ENCODE results near the gene GPATCH11. TPM values are rescaled to one million over a fixed set of nuclear protein-coding genes. Genes with fewer than 3 reads are reported as not detected.

GPATCH11 gene
- total RNA-seq (2022; extraction: Qiagen RNA extraction; ENCODE audit: low read depth): 7.4 to 12.1 TPM (median 9.9 TPM) in 5 replicates

DNA sequence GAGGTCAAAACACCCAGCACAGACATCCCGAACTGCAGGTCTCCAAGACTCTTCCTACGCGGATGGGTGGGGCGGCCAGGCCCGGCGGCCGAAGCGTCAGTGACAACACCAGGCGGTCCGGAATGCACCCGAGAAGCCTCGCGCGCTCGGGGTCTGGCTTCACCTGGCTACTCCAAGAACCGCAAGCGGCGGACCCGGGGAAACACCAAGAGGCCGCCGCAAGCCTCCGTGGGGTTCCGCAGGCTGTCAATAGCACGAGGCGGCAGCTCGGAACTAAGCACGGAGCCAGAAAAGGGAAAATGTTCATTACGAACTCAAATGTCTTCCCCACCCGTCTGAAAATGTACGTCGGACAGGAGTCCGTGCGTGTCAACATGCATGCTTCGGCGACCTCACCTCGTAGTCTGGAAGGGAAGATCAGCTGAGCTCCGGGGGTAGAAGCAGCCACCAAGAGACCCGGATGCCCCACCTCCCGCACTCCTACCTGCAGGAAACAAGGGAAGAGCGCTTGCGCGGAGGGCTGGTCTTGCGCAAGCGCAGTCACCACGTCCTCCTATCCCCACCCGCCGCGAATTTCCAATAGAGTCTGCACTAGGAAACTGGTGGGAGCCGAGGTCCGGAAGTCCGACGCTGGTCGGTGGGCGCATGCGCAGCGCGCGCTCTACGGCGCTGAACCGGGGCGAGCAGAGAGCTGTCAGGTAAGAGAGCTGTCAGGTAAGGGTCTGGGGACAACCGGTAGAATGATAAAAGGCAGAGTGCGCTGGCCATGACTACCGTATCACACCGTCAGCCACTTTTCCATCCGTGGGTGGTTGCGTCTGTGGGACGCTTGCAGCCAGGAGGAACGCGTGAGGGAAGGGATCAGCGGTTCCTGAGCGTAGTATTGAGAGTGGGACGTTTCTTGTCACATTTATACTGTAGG lies at the start of gene GPATCH11, which contains the start of gene HEATR5B:
Gene GPATCH11 (plus strand): TSS at position 646 of the 922 bp plus-strand sequence. CDS start 3,864 bp downstream, outside the sequence.
Gene HEATR5B (minus strand): TSS at position 500 of the 922 bp plus-strand sequence. CDS start 958 bp downstream, outside the sequence.

Other genes with a start within 250 kb of the GPATCH11 start
- gene STRN, start 118.0 kb upstream of the GPATCH11 start, total RNA-seq (2022; extraction: Qiagen RNA extraction; ENCODE audit: low read depth): 10.8 to 18.7 TPM (median 16.4 TPM) in 5 replicates
- 4.6 to 7.0 TPM (median 6.7 TPM) in 5 replicates for gene HEATR5B, start 146 bp upstream of the GPATCH11 start, total RNA-seq (2022; extraction: Qiagen RNA extraction; ENCODE audit: low read depth)
- 12.9 to 32.6 TPM (median 24.1 TPM) in 5 replicates for gene EIF2AK2, start 72.5 kb downstream of the GPATCH11 start, total RNA-seq (2022; extraction: Qiagen RNA extraction; ENCODE audit: low read depth)
- gene SULT6B1, start 104.2 kb downstream of the GPATCH11 start, total RNA-seq (2022; extraction: Qiagen RNA extraction; ENCODE audit: low read depth): not detected in 5 replicates
- 39.2 to 43.9 TPM (median 42.8 TPM) in 5 replicates for gene CEBPZOS, start 112.0 kb downstream of the GPATCH11 start, total RNA-seq (2022; extraction: Qiagen RNA extraction; ENCODE audit: low read depth)
- gene CEBPZ, start 147.1 kb downstream of the GPATCH11 start, total RNA-seq (2022; extraction: Qiagen RNA extraction; ENCODE audit: low read depth): 63.4 to 96.8 TPM (median 73.8 TPM) in 5 replicates
- 15.6 to 20.7 TPM (median 19.8 TPM) in 5 replicates for gene NDUFAF7, start 147.1 kb downstream of the GPATCH11 start, total RNA-seq (2022; extraction: Qiagen RNA extraction; ENCODE audit: low read depth)
- 7.1 to 14.3 TPM (median 12.7 TPM) in 5 replicates for gene PRKD3, start 240.3 kb downstream of the GPATCH11 start, total RNA-seq (2022; extraction: Qiagen RNA extraction; ENCODE audit: low read depth)